Left lung (tissue), 10 donors: ENCODE results near the gene CD3D. TPM values are rescaled to one million over a fixed set of nuclear protein-coding genes. Genes with fewer than 3 reads are reported as not detected.

ENCODE experiments used
- ATAC-seq: fragments of 200-7000 bp; cut with Tn5 transposase; one replicate; pipeline ENCODE4 v1.9.1; 2020; ENCODE audit warnings: moderate library complexity
- DNase-seq, 4 donors: peaks; one replicate each; pipeline ENCODE4 v3.0.0-alpha.2; 2013 to 2020
- H3K27ac ChIP-seq, 2 donors: fragments of 200-600 bp; sonication (generic) in 1 of 2; one replicate each; pipeline versions ENCODE4 v1.5.0 to v1.8.0; 2020 to 2021
- H3K27me3 ChIP-seq, 2 donors: fragments of 200-600 bp; sonication (generic) in 1 of 2; one replicate each; pipeline versions ENCODE4 v1.5.0 to v1.8.0; 2020 to 2021
- H3K36me3 ChIP-seq, 2 donors: fragments of 200-600 bp; sonication (generic) in 1 of 2; one replicate each; pipeline versions ENCODE4 v1.5.0 to v1.8.0; 2020 to 2021
- H3K4me1 ChIP-seq, 2 donors: fragments of 200-600 bp; one replicate each; pipeline ENCODE4 v1.8.0; 2021
- H3K4me3 ChIP-seq, 2 donors: fragments of 200-600 bp; sonication (generic) in 1 of 2; one replicate each; pipeline versions ENCODE4 v1.5.0 to v1.8.0; 2020 to 2021; ENCODE audit warnings: mild to moderate bottlenecking in 1 of 2
- H3K9me3 ChIP-seq, 2 donors: fragments of 200-600 bp; sonication (generic) in 1 of 2; one replicate each; pipeline versions ENCODE4 v1.5.0 to v1.8.0; 2020 to 2021
- CTCF ChIP-seq, 2 donors: fragments of 200-600 bp; sonication (generic) in 1 of 2; IDR thresholded peaks; one replicate each; pipeline versions ENCODE4 v1.5.0 to v1.8.0; 2021; ENCODE audit warnings: antibody characterized with exemption in 2 of 2
- intact Hi-C, 2 donors: fragments of 100-400 bp; cut with DNase I; formaldehyde crosslinking; loops; one replicate each; pipeline versions ENCODE4 v1.11.2 to v1.14.2; 2022
- polyA plus RNA-seq, 6 donors: library from polyadenylated mRNA; unstranded; fragments of 120-200 nt; gene quantifications; one replicate each; pipeline ENCODE4 v1.2.1, GENCODE V29; 2013; ENCODE audit not compliant: insufficient read length in 6 of 6
- total RNA-seq, 2 donors: library from RNA; stranded (reverse); fragmentation: NEBNext Ultra II Directional; extraction: Animal tissue kit (Norgen Biotek cat#: 25700); gene quantifications; one replicate each; pipeline ENCODE4 v1.2.1, GENCODE V29; 2021
- donor health status: DM: no; HTN: yes; CAD: no.
- donor health status: DM: no; HTN: no; CAD: no.

CD3D gene
- total and polyA plus RNA-seq, 8 donors, result 0.54 to 7.0 (median 1.5) TPM

- no peak for ATAC-seq
- DNase-seq, result no peak
- no peak for TF ChIP-seq CTCF (IDR thresholded peaks at IDR 0.05)
- Histone ChIP-seq H3K27me3 (no peaks in the 10 kb centered on the region), H3K36me3 (peaks cover 0 to 100% of the 10 kb centered on the region in 2 donors), H3K4me1 (no peaks in the 10 kb centered on the region), H3K4me3 (no peak overlapping the region), H3K27ac (no peak overlapping the region), H3K9me3 (no peaks in the 10 kb centered on the region)
- intact Hi-C loops, result no loop called here
Observed at GRCh38 chr11:118370774-118371173, 28.3 kb upstream of the CD3D start.

- ATAC-seq, result no peak
- no peak for DNase-seq
- intact Hi-C loops, result no loop called here
- no peak for TF ChIP-seq CTCF (IDR thresholded peaks at IDR 0.05)
- Histone ChIP-seq H3K27ac (no peak overlapping the region), H3K9me3 (no peaks in the 10 kb centered on the region), H3K4me1 (peaks cover 0 to 17% of the 10 kb centered on the region in 2 donors), H3K4me3 (no peak overlapping the region), H3K27me3 (no peaks in the 10 kb centered on the region), H3K36me3 (peaks cover 0 to 66% of the 10 kb centered on the region in 2 donors)
Observed at GRCh38 chr11:118366287-118366686, 23.8 kb upstream of the CD3D start.

GRCh38 chr11:118364956-118365615 lies 22.6 kb upstream of the CD3D start:
- H3K4me3 ChIP-seq, result no peak overlapping the region
- no peaks in the 10 kb centered on the region for H3K27me3 ChIP-seq
- DNase-seq (no peak), ATAC-seq (no peak)
- TF ChIP-seq CTCF (IDR thresholded peaks at IDR 0.05), result no peak
- no peaks in the 10 kb centered on the region for H3K9me3 ChIP-seq
- peaks cover 5 to 29% of the 10 kb centered on the region in 2 donors for H3K4me1 ChIP-seq
- H3K36me3 ChIP-seq, result peaks cover 0 to 54% of the 10 kb centered on the region in 2 donors
- intact Hi-C loops, result no loop called here
- no peak overlapping the region for H3K27ac ChIP-seq

- intact Hi-C loops, result loop anchor here in 1 of 2 donors (10.0 kb wide), 2 partner anchors 155 to 215 kb away; no protein-coding TSS in a partner anchor
Observed at GRCh38 chr11:118359295-118359958, 16.9 kb upstream of the CD3D start, which contains the start of gene UBE4A. Gene UBE4A, plus strand, starts transcription at chr11:118359600. Its CDS starts 5,481 bp downstream, at chr11:118365081.

More at GRCh38 chr11:118359295-118359958, 16.9 kb upstream of the CD3D start, which contains the start of gene UBE4A:
- peak within 1 kb of the TSS; percentile 29 to 73 for H3K27ac ChIP-seq
- H3K4me1 ChIP-seq, result peaks cover 6 to 32% of the 10 kb centered on the region in 2 donors
- H3K36me3 ChIP-seq, result no peaks in the 10 kb centered on the region
- no peaks in the 10 kb centered on the region for H3K9me3 ChIP-seq
- DNase-seq (peak; percentile 93 to 96 (median 96)), ATAC-seq (peak; percentile 95)
- no peak for TF ChIP-seq CTCF (IDR thresholded peaks at IDR 0.05)
- no peaks in the 10 kb centered on the region for H3K27me3 ChIP-seq
- H3K4me3 ChIP-seq, result peak within 1 kb of the TSS; percentile 70 to 71
